Astrocyte of the spinal cord (primary cell): ENCODE measurements around the gene GRAMD2A.

Source experiments
- DNase-seq: peaks from one replicate; pipeline ENCODE4 v3.0.0; 2011; ENCODE audit warnings: low read depth, low spot score
- H3K4me3 ChIP-seq: 2 replicates; pipeline ENCODE4 v1.5.1; 2011; ENCODE audit warnings: low read depth, mild to moderate bottlenecking, low read length, moderate library complexity
- in situ Hi-C: cut with HindIII; loops from 2 replicates; pipeline ENCODE4 v1.10.0; 2017; ENCODE audit warnings: low sequenced_read_pairs
- TF ChIP-seq, protein P1 (sequence below): IDR thresholded peaks from 2 replicates; pipeline ENCODE4 v1.5.1; 2012; ENCODE audit warnings: low read depth, mild to moderate bottlenecking, low read length, inconsistent platforms

GRAMD2A gene

DNA sequence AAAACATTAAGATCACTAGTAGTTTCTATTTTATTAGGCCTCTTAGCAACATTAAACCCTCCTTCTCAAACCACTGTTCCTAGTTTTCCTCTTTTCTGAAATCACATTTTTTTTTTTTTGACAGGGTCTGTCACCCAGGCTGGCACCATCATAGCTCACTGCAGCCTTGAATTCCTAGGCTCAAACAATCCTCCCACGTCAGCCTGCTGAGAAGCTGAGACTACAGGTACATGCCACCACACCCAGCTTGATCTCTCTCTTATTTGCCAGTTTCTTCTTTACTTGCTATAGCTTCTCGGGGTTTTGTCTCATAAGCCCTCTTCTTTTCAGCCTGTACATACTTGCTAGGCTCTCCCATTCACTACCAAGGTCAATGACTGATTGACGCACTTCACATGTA is 51.4 kb downstream of the GRAMD2A start:
- TF ChIP-seq, protein P1, sequence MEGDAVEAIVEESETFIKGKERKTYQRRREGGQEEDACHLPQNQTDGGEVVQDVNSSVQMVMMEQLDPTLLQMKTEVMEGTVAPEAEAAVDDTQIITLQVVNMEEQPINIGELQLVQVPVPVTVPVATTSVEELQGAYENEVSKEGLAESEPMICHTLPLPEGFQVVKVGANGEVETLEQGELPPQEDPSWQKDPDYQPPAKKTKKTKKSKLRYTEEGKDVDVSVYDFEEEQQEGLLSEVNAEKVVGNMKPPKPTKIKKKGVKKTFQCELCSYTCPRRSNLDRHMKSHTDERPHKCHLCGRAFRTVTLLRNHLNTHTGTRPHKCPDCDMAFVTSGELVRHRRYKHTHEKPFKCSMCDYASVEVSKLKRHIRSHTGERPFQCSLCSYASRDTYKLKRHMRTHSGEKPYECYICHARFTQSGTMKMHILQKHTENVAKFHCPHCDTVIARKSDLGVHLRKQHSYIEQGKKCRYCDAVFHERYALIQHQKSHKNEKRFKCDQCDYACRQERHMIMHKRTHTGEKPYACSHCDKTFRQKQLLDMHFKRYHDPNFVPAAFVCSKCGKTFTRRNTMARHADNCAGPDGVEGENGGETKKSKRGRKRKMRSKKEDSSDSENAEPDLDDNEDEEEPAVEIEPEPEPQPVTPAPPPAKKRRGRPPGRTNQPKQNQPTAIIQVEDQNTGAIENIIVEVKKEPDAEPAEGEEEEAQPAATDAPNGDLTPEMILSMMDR = no peak
- no peak overlapping the region for H3K4me3 ChIP-seq
- in situ Hi-C loops = no loop called here
- DNase-seq = no peak

DNA sequence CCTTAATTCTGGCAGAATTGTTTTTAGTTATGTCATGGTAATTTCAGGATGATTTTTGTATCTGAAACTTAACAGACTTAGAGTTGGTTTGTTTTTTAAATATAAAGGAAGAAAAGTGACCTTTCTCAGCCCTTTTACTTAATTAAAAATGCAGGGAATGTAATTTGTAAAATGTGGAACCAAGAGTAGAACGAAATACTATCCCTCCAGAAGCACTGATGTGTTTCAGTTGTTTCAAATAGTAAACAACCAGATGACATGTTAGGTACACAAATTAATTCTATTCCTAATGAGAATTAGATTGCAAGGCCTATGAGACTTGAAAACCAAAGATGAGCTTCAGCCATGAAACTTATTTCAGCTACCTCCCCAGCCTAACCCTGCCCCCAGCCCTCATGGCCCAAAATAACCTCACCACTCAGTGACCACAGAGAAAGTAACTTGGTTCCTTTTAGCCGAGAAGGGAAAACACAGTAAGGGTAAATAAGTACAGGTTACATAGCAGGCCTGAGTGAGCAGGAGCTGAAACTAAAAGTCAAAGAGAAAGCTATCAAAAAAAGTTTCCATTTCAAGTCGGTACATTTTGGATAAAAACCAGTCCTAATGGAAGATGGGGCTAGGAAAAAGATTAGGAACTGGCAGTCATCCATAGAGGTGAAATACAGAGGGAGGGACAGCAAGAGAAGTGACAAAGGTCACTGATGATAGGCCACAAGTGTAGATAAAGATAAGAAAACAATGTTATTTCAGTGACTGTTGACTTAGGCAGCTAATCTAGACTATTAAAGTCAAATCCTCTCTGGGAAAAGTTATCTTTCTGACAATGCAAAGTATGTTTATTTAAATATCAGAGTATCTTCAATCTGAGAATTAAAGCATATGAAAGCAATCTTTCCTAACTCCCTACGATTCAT is 56.2 kb downstream of the GRAMD2A start:
- TF ChIP-seq, protein P1 = no peak
- in situ Hi-C loops = no loop called here

DNA sequence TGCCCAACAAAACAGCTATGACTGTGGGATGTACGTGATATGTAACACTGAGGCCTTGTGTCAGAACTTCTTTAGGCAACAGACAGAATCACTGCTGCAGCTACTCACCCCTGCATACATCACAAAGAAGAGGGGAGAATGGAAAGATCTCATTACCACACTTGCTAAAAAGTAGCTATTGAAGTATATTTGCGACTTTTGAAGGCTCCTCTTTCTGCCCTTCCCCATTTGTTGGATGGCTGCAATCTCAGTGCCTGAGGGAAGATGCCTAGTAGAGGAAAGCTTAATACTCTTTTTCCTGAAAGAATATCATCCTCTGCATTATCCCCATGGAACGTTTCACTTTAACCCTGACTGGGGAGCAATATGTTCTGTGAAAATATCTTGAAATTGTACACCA is 57.5 kb downstream of the GRAMD2A start:
- DNase-seq = no peak
- TF ChIP-seq, protein P1 = no peak
- H3K4me3 ChIP-seq = no peak overlapping the region
- in situ Hi-C loops = no loop called here

More for the DNA sequence above, 56.2 kb downstream of the GRAMD2A start:
- H3K4me3 ChIP-seq = no peak overlapping the region
- no peak for DNase-seq

DNA sequence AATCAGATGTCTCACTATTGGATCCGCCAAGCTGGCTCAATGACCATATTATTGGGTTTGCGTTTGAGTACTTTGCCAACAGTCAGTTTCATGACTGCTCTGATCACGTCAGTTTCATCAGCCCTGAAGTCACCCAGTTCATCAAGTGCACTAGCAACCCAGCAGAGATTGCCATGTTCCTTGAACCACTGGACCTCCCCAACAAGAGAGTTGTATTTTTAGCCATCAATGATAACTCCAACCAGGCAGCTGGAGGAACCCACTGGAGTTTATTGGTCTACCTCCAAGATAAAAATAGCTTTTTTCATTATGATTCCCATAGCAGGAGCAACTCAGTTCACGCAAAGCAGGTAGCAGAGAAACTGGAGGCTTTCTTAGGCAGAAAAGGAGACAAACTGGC is 57.9 kb downstream of the GRAMD2A start:
- in situ Hi-C loops = no loop called here

DNA sequence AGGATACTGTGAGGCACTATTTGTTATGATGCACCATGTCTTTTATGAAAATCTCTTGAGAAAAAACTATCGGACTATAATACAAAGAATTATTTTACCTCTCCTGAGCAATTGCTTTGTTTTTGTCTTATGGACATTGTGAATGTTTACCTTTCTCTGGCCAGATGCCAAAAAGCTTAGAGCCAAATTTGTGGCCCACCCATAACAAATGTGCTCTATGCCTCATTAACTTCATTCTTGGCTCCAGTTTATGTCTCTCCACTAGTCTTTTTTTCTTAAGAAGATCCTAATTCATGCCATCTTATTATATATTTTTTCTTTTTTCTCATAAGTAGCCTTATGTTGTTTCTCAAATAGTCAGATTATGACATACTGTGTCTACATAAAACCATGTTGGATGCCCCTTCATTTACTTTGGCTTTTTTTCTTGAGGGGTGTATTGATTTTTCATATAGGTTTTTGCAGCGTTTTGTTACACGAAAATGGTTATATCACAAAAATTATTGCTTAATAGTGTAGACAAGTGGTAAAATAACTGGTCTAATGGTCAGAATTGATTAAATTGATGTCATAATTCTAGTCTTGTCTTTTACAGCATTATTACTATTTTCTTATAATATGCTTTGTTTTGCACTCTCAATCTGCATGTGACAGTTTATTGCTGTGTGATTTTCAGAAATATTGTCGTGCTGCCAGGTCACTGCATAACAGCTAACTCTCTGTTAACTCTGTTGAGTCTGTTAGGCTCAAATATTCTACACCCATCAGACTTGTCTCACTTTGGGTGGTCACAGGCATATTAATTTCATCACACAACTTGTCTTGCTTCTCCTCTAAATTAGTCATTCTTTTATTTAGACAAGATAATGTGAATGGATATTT is 61.2 kb downstream of the GRAMD2A start:
- in situ Hi-C loops = no loop called here
- TF ChIP-seq, protein P1 = no peak
- DNase-seq = no peak
- H3K4me3 ChIP-seq = no peak overlapping the region

More for the DNA sequence above, 57.9 kb downstream of the GRAMD2A start:
- H3K4me3 ChIP-seq = no peak overlapping the region
- DNase-seq = no peak
- TF ChIP-seq, protein P1 = no peak

DNA sequence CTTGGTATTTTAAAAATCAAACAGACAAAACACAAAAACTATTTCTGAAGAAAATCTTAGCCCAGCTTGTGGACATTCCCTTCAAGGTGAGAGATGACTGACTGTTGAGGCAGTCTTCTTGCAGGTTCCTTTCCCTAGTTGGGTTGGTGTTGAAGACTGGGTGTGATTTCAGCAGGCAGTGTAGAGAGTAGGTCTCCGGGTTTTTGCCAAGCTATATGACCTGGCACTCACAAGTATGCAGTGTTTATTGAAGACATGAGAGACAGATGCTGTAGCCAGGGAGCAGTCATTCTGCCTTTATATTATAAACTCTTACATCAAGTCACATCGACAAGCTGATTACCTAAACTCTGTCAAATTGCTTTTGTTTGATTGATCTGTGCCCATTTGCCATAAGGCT is 61.9 kb downstream of the GRAMD2A start:
- in situ Hi-C loops = no loop called here
- DNase-seq = no peak
- TF ChIP-seq, protein P1 = no peak
- H3K4me3 ChIP-seq = no peak overlapping the region
